Measurements from ENCODE around the gene LINC00237.

The LINC00237 gene

GRCh38 chr20:21049305-21049828, 56.8 kb downstream of the LINC00237 start:
- no peak for DNase-seq (ENCODE audit: low read depth in 2 of 3, low spot score in 2 of 3)

GRCh38 chr20:21048841-21049273, 57.3 kb downstream of the LINC00237 start:
- peak in 2 of 3 experiments; percentile 27 to 35 for DNase-seq (ENCODE audit: low read depth in 2 of 3, low spot score in 2 of 3)

DNA sequence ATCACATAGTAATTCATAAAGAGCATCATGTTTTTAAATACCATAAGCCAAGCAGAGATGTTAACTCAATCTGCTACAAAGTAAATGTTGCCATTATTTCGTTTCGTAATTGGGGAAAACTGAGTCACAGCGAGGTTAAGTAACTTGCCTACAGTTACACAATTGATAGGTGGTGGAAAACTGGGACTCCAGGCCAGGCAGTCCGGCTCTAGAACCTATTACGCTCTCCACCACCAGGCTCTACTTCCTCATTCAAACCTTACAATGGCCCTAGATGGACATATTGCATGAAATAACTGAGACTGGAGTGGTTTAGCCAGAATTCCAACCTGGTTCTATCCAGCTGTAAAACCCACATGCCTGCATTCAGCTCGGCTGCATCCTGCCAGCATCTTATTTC, 58.2 kb downstream of the LINC00237 start:
- no peak for DNase-seq (ENCODE audit: low read depth in 2 of 3, low spot score in 2 of 3)

- no peak for DNase-seq (ENCODE audit: low read depth in 2 of 3, low spot score in 2 of 3)
These were observed 59.6 kb downstream of the LINC00237 start for GRCh38 chr20:21046413-21047070.
